Type B pancreatic cell (in vitro differentiated cells): ENCODE measurements around the gene FCHSD2. TPM values are rescaled to one million over a fixed set of nuclear protein-coding genes. Genes with fewer than 3 reads are reported as not detected.

Experiments
- DNase-seq: peaks from one replicate; pipeline ENCODE4 v3.0.0; 2021; ENCODE audit warnings: mixed read lengths; ENCODE audit not compliant: unreplicated experiment; ENCODE audit errors: extremely low spot score
- H3K27ac Mint-ChIP-seq: 2 replicates; pipeline ENCODE4 v1.8.0; 2021; ENCODE audit warnings: mild to moderate bottlenecking, mixed read lengths
- H3K27me3 Mint-ChIP-seq: 2 replicates; pipeline ENCODE4 v1.8.0; 2021; ENCODE audit warnings: mixed read lengths
- H3K36me3 Mint-ChIP-seq: 2 replicates; pipeline ENCODE4 v1.8.0; 2021; ENCODE audit warnings: mixed read lengths
- H3K4me1 Mint-ChIP-seq: one replicate; pipeline ENCODE4 v1.8.0; 2021; ENCODE audit warnings: mixed read lengths; ENCODE audit not compliant: unreplicated experiment
- H3K4me3 Mint-ChIP-seq: 2 replicates; pipeline ENCODE4 v1.8.0; 2021; ENCODE audit warnings: mild to moderate bottlenecking, mixed read lengths
- H3K9me3 Mint-ChIP-seq: 2 replicates; pipeline ENCODE4 v1.8.0; 2021; ENCODE audit warnings: mixed read lengths
- CTCF ChIP-seq: fragments of 200-600 bp; sonication (generic); conservative IDR thresholded peaks from 2 replicates; pipeline ENCODE4 v1.5.0; 2021; ENCODE audit warnings: antibody characterized with exemption, mild to moderate bottlenecking
- total RNA-seq: library from RNA; stranded (reverse); gene quantifications from 2 replicates; pipeline ENCODE4 v1.2.1, GENCODE V29; 2021; ENCODE audit warnings: low replicate concordance

FCHSD2 gene
- total RNA-seq, 1 donor from 2014 or later, result 30.8 TPM

DNA sequence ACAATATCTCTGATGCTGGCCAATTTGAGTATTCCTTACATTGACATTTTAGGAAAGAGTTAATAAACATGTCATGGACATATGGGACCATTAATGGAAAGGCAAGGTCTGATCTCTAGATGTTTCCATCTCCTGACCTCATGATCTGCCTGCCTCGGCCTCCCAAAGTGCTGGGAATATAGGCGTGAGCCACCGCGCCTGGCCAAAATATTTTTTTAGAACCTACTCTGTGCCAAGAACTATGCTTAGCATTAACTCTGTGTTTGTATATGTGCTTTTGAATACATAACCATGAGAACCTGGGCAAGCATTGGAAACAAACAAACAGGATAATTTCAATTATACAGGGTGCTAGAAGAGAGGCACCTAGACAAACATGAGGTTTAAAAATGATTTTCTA lies 204.7 kb downstream of the FCHSD2 start:
- no peak overlapping the region for H3K4me3 Mint-ChIP-seq
- H3K9me3 Mint-ChIP-seq, result no peaks in the 10 kb centered on the region
- no peaks in the 10 kb centered on the region for H3K27me3 Mint-ChIP-seq
- H3K4me1 Mint-ChIP-seq, result no peaks in the 10 kb centered on the region
- DNase-seq, result no peak
- no peak for TF ChIP-seq CTCF
- H3K27ac Mint-ChIP-seq, result no peak overlapping the region
- H3K36me3 Mint-ChIP-seq, result no peaks in the 10 kb centered on the region

GRCh38 chr11:72935700-72936099 lies 206.4 kb downstream of the FCHSD2 start:
- Mint-ChIP-seq H3K9me3 (no peaks in the 10 kb centered on the region), H3K27ac (no peak overlapping the region), H3K4me3 (no peak overlapping the region), H3K27me3 (no peaks in the 10 kb centered on the region), H3K36me3 (no peaks in the 10 kb centered on the region), H3K4me1 (no peaks in the 10 kb centered on the region)
- no peak for DNase-seq
- no peak for TF ChIP-seq CTCF

DNA sequence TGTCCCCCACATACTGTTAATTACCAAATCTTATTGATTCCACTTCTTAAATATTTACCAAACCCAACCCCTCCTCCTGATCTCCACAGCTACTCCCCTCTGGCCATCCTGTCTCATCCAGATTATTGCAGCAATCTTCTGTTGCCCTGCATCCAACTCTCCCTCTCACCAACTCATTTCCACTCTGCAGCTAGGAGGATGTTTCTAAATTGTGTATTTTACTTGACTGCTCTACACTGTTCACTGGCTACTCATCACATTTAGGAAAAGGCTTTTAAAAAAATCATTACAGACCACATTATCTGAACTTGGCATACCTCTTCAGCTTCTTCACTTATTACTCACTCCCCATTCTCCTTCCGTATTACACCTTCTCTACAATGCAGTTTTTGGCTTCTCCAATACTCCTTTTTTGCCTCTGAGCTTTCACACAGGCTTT lies 210.0 kb downstream of the FCHSD2 start:
- no peak overlapping the region for H3K4me3 Mint-ChIP-seq
- no peak for TF ChIP-seq CTCF
- no peaks in the 10 kb centered on the region for H3K9me3 Mint-ChIP-seq
- peaks cover 9% of the 10 kb centered on the region for H3K4me1 Mint-ChIP-seq
- H3K36me3 Mint-ChIP-seq, result no peaks in the 10 kb centered on the region
- no peaks in the 10 kb centered on the region for H3K27me3 Mint-ChIP-seq
- H3K27ac Mint-ChIP-seq, result no peak overlapping the region
- DNase-seq, result no peak

- Mint-ChIP-seq H3K4me1 (peaks cover 9% of the 10 kb centered on the region), H3K36me3 (no peaks in the 10 kb centered on the region), H3K4me3 (no peak overlapping the region), H3K27ac (no peak overlapping the region), H3K9me3 (no peaks in the 10 kb centered on the region), H3K27me3 (no peaks in the 10 kb centered on the region)
- DNase-seq, result no peak
- TF ChIP-seq CTCF, result no peak
These were observed 212.1 kb downstream of the FCHSD2 start for GRCh38 chr11:72930008-72930407.

- peaks cover 5% of the 10 kb centered on the region for H3K36me3 Mint-ChIP-seq
- no peak overlapping the region for H3K27ac Mint-ChIP-seq
- TF ChIP-seq CTCF, result no peak
- no peaks in the 10 kb centered on the region for H3K27me3 Mint-ChIP-seq
- H3K9me3 Mint-ChIP-seq, result no peaks in the 10 kb centered on the region
- no peak overlapping the region for H3K4me3 Mint-ChIP-seq
- peaks cover 9% of the 10 kb centered on the region for H3K4me1 Mint-ChIP-seq
- no peak for DNase-seq
These were observed 212.9 kb downstream of the FCHSD2 start for GRCh38 chr11:72929256-72929655.

- no peaks in the 10 kb centered on the region for H3K9me3 Mint-ChIP-seq
- peaks cover 5% of the 10 kb centered on the region for H3K36me3 Mint-ChIP-seq
- no peak for TF ChIP-seq CTCF
- H3K27ac Mint-ChIP-seq, result no peak overlapping the region
- no peak overlapping the region for H3K4me3 Mint-ChIP-seq
- peaks cover 9% of the 10 kb centered on the region for H3K4me1 Mint-ChIP-seq
- H3K27me3 Mint-ChIP-seq, result no peaks in the 10 kb centered on the region
- no peak for DNase-seq
These were observed 214.7 kb downstream of the FCHSD2 start for GRCh38 chr11:72927380-72927779.
